HG03175 (cell line): Measurements from ENCODE around the gene GSTM4.
"Not testable (repeated sequence)": the region's sequence is repeated elsewhere in the genome, so short reads cannot be mapped to it uniquely, and the experiment has no call there.

Experiments
- ATAC-seq: cut with Tn5 transposase; IDR thresholded peaks from one replicate; pipeline ENCODE4 v1.9.1; 2021; ENCODE audit warnings: mild to moderate bottlenecking, moderate library complexity; ENCODE audit not compliant: unreplicated experiment

The GSTM4 gene

DNA sequence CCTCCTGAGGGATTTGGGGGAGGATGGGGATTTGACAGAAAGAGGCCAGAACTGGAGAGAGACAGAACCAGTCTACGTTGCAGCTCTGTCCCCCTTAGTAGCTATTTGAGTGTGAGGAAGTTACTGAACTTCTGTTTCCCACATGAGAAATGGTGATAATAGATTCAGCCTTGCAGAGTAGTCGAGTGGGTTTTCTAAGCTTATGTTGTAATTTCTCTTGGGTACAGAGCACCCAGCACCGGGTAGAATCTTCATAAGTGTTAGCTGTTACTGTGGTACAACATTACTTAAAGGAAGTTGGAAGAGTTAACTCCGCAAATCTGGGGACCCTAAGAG, 4.8 kb downstream of the GSTM4 start:
- not testable (repeated sequence) for ATAC-seq

DNA sequence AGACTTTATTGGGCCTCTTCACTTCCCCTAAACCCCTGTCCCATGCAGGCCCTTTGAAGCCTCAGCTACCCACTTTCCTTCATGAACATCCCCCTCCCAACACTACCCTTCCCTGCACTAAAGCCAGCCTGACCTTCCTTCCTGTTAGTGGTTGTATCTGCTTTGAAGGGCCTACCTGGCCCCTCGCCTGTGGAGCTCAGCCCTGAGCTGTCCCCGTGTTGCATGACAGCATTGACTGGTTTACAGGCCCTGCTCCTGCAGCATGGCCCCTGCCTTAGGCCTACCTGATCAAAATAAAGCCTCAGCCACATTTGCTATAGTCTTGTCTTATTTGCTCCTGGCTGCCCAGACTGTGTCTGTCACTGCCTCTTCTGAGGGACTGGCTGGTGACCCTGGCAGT, 5.5 kb downstream of the GSTM4 start:
- no peak for ATAC-seq

DNA sequence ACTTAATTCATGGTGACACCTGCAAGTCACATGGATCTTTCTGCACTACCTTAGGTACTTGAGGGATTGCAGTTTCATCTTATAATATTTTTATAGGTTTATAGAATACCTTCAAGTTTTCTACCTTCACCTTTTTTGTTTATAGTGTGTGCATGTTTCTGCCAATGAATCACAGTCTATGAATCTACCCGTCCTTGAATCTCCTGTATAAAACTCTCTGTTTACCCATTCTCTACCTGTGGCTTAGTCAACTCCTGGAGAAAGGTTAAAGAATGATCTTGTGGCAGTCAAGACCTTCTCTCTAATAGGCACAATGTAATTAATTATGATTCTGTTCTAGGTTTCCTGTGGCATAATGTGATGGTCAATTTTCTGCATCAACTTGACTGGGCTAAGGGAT, 8.8 kb downstream of the GSTM4 start:
- no peak for ATAC-seq

GRCh38 chr1:109667452-109668122, 11.7 kb downstream of the GSTM4 start, which contains the start of gene GSTM2:
GSTM2 (plus strand) TSS chr1:109668057; CDS start chr1:109668116, 59 bp downstream.
- ATAC-seq: peak; percentile 85

DNA sequence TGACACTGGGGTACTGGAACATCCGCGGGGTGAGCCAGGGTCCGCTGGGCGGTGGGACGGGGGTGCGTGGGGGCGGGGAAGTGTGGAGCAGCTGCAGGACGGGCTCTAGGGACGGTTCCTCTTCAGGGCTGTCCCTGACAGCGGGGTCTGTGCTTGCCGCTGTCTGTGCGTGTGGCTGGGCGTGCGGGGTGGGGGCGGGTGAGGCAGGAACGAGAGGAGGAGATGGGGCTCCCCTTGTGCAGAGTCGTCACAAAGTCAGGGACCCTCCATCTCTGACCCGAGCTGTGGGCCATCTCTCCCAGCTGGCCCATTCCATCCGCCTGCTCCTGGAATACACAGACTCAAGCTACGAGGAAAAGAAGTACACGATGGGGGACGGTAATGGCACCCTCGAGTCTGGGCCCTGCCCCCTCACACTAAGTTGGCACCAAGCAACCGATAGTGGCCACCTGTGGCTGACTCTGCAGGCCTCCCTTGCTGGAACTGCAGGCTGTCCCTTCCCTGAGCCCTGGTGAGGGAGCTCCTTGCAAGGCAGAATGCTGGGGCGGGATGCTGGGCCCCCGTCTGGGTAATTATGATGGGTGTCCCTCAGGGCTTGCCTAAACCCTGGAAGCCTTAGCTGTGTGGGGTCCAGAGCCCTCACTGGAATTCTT, 12.3 kb downstream of the GSTM4 start:
- ATAC-seq: no peak

DNA sequence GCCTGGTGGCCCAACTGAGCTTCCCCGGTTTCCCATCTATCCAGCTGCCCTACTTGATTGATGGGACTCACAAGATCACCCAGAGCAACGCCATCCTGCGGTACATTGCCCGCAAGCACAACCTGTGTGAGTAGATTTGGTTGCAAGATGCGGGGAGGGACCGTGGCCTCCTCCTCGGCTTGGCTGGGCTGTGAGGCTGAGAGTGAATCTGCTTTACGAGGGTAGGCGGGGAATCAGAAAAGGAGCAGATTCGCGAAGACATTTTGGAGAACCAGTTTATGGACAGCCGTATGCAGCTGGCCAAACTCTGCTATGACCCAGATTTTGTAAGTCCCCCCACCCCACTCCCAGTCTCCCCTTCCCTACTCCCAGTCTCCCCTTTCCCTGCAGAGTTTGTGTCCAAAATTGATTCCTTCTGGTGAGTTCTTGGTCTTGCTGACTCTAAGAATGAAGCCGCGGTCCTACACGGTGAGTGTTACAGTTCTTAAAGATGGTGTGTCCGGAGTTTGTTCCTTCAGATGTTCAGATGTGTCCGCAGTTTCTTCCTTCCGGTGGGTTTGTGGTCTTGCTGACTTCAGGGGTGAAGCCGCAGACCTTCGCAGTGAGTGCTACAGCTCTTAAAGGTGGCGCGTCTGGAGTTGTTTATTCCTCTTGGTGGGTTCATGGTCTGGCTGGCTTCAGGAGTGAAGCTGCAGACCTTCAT, 13.5 kb downstream of the GSTM4 start:
- no peak for ATAC-seq

DNA sequence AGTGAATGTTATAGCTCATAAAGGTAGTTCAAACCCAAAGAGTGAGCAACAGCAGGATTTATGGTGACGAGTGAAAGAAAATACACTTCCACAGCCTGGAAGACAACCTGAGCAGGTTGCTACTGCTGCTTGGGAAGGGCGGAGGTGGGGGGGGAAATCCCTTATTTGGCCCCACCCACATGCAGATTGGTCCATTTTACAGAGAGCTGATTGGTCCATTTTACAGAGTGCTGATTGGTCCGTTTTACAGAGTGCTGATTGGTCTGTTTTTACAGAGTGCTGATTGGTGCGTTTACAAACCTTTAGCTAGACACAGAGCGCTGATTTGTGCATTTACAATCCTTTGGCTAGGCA, 14.0 kb downstream of the GSTM4 start:
- not testable (repeated sequence) for ATAC-seq

GRCh38 chr1:109671067-109671466, 15.2 kb downstream of the GSTM4 start:
- ATAC-seq: no peak

DNA sequence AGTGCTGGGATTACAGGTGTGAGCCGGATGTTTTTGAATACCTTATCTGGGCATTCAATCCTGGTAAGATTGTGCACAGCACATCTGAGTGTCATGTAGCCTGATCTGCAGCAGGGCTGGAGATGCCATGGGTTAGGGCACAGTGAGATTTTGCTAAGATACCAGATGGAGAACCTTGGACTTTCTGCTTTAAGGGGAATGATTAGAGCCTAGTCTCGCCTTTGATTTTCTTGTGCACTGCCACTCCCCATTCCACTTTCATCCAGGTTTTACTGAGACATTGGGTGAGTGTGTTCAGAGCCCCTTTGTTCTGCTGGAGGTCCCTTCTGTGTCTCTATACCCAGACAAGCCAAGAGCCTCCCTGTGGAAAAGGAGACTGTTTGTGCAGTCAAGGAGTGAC, 18.0 kb downstream of the GSTM4 start:
- not testable (repeated sequence) for ATAC-seq

DNA sequence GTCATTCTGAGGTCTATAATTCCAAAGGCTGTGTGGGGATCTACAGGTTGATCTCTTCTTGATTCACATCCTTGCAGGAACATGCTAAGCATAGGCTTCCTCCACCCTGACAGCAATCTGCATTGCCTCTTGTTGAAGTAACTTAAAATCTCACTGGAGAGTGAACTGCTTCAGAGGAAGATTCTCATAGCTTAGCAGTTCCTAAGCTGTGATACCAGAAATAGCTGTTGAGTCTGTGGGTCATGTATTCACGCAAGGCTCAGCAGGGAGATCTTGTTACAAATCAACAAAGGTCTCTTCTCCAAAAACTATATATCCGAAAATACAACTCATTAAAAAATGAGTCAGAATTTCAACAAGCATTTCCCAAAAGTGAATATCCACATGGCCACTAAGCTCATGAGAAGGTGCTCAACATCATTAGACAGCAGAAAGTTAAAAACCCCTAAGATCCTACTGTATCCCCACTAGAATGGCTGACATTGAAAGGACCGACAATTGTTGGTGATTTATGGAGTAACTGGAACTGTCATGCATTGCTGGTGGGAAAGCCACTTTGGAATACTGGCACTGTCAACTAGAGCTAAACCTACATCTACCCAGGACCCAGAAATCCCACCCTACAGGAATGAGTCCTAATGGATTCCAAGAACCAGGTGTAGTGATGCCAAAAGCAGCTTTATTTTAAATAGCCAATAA, 20.9 kb downstream of the GSTM4 start:
- ATAC-seq: not testable (repeated sequence)

GRCh38 chr1:109677459-109677858, 21.6 kb downstream of the GSTM4 start:
- ATAC-seq: no peak

- ATAC-seq: not testable (repeated sequence)
These were observed 22.7 kb downstream of the GSTM4 start for GRCh38 chr1:109678637-109679036.

DNA sequence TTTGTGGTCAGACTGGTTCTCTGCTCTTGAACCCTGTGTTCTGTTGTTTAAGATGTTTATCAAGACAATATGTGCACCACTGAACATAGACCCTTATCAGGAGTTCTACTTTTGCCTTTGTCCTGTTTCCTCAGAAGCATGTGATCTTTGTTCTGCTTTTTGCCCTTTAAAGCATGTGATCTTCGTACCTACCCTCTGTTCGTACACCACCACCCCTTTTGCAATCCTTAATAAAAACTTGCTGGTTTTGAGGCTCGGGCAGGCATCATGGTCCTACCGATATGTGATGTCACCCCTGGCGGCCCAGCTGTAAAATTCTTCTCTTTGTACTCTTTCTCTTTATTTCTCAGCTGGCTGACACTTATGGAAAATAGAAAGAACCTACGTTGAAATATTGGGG, 28.9 kb downstream of the GSTM4 start:
- not testable (repeated sequence) for ATAC-seq

GRCh38 chr1:109685399-109685798, 29.5 kb downstream of the GSTM4 start:
- ATAC-seq: not testable (repeated sequence)

DNA sequence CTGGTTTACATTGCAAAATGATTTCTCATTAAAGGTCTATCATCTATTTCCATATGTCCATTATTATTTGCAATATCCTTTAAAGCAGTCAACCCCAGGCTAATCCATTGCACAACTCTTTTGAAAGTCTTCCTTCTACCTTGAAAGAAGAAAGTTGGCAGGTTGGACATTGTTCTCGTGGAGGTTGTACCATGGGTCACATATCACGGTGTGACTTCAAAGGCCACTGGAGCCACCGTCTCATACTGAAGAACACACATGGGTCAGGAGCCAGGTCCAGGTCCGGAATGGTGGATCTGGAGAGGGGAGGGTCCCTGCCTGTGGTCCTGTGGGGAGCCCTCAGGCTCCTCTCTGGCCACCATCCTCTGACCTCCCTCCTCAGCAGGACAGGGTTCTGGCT, 30.0 kb downstream of the GSTM4 start:
- ATAC-seq: not testable (repeated sequence)

- not testable (repeated sequence) for ATAC-seq
These were observed 31.2 kb downstream of the GSTM4 start for GRCh38 chr1:109687109-109687508.

GRCh38 chr1:109687641-109688499, 32.0 kb downstream of the GSTM4 start, which contains the start of gene GSTM1:
GSTM1 (plus strand) TSS chr1:109687817; CDS start chr1:109687874, 57 bp downstream.
- ATAC-seq: peak; percentile 89

DNA sequence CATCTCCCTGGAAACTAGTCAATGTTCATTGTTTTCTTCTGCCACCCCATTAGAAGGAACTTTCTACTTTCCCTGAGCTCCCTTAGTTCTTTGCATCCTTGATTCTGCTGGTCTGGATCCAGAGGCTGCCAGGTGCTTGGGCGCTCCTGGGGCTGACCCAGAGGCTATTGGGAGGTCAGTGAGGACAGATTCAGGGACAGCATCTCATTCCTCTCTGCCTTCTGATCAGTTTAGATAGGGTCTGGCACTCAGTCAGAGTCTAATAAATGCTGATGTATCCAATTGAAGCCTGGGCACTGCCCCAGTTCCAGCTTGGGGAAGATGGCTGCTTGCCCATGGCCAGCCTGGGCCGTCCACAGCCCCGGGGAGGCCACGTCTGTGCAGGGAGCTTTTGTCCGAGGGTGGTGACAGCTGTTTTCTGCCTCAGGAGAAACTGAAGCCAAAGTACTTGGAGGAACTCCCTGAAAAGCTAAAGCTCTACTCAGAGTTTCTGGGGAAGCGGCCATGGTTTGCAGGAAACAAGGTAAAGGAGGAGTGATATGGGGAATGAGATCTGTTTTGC, 34.0 kb downstream of the GSTM4 start:
- no peak for ATAC-seq

DNA sequence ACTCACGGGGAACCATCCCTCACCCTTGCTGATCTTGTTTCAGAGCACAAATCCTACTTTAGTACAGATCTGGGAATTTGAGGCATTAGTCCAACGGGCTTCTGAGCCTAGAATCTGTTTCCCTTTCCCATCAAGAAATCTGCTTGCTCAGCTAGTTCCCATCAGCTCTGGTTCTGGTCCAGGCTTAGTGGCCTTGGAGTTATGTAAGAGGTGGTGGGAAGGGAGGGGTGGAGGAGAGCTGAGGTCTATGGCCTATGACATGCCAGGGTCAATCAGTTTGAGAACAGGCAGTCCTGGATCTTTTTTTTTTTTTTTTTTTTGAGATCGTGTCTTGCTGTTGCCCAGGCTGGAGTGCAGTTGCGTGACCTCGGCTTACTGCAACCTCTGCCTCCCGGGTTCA, 35.9 kb downstream of the GSTM4 start:
- no peak for ATAC-seq

DNA sequence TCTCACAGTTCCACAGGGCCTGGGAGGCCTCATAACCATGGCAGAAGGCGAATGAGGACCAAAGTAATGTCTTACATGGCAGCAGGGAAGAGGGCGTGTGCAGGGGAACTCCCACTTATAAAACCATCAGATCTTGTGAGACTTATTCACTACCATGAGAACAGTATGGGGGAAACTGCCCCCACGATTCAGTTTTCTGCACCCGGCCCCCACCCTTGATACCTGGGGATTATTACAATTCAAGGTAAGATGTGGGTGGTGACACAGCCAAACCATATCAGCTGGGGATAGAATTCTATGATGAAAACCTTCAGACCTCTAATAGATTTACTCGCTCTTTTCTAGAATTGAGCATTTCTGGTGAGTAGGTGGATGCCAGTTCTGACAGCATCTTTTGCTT, 38.5 kb downstream of the GSTM4 start:
- not testable (repeated sequence) for ATAC-seq
